A549 treated with Mapracorat at 1 μM for 4 hours (cell line): ENCODE measurements around the gene HNRNPK. TPM values are rescaled to one million over a fixed set of nuclear protein-coding genes. Genes with fewer than 3 reads are reported as not detected.

ENCODE experiments used
- total RNA-seq: library from RNA; stranded (reverse); fragments of 200-300 nt; extraction: Qiagen RNA extraction; gene quantifications from 5 replicates; pipeline ENCODE4 v1.2.3, GENCODE V29; 2022

HNRNPK gene
- total RNA-seq = 537 to 683 TPM (median 554 TPM) in 5 replicates

GRCh38 chr9:83979812-83980394, at the start of gene HNRNPK:
Gene HNRNPK (minus strand): TSS chr9:83980215. CDS start chr9:83978252, 1,963 bp downstream.

GRCh38 chr9:83980395-83981125, 545 bp upstream of the HNRNPK start, which contains the start of gene RMI1:
Gene RMI1 (plus strand): TSS chr9:83980805. CDS start chr9:84000987, 20,182 bp downstream.

GRCh38 chr9:83920927-83921707, 58.9 kb downstream of the HNRNPK start, which contains the start of gene KIF27:
Gene KIF27 (minus strand): TSS chr9:83921432. CDS start chr9:83915591, 5,841 bp downstream.

Other genes starting within 250 kb of the HNRNPK start
- gene GKAP1, start 162.4 kb downstream of the HNRNPK start, total RNA-seq = 4.2 to 5.7 TPM (median 4.4 TPM) in 5 replicates
- gene KIF27, start 58.8 kb downstream of the HNRNPK start, total RNA-seq = 0.95 to 1.3 TPM (median 1.0 TPM) in 5 replicates
- 11.2 to 14.2 TPM (median 13.7 TPM) in 5 replicates for gene RMI1, start 590 bp upstream of the HNRNPK start, total RNA-seq